Suprapubic skin (tissue), 3 donors: Measurements from ENCODE around the gene ANXA2.

ENCODE experiments used
- POLR2AphosphoS5 ChIP-seq, 3 donors: sonication (generic); formaldehyde crosslinking; IDR thresholded peaks; one replicate each; pipeline ENCODE4 v1.6.1; 2017; ENCODE audit warnings: antibody characterized with exemption in 3 of 3
- TF ChIP-seq, protein P1 (sequence below), 2 donors: fragments of 200-600 bp in 1 of 2; fragments of 450-650 bp in 1 of 2; sonication (generic) in 1 of 2; IDR thresholded peaks; one replicate each; pipeline ENCODE4 v1.5.1; 2016 to 2019; ENCODE audit warnings: antibody characterized with exemption in 2 of 2, mild to moderate bottlenecking in 1 of 2, moderate library complexity in 1 of 2

DNA sequence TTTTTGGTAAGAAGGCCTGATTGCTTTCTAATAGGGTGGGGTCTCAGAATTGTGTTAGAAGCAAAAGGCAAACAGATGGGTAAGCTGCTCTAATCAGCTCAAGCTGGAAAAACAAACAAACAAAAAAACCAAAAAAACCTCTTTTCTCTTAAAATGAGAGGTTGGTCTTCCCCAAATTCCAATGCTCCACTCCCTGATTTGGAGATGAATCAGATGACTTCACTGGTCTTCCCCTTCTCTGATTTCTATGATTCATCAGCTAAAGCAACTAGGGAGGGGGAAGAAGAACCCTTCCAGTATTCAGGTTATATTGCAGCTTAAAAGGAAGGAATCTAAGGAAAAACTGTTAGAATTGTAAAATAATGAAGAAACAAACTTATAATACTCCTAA lies 9.6 kb upstream of the ANXA2 start:
- TF ChIP-seq, protein P1, sequence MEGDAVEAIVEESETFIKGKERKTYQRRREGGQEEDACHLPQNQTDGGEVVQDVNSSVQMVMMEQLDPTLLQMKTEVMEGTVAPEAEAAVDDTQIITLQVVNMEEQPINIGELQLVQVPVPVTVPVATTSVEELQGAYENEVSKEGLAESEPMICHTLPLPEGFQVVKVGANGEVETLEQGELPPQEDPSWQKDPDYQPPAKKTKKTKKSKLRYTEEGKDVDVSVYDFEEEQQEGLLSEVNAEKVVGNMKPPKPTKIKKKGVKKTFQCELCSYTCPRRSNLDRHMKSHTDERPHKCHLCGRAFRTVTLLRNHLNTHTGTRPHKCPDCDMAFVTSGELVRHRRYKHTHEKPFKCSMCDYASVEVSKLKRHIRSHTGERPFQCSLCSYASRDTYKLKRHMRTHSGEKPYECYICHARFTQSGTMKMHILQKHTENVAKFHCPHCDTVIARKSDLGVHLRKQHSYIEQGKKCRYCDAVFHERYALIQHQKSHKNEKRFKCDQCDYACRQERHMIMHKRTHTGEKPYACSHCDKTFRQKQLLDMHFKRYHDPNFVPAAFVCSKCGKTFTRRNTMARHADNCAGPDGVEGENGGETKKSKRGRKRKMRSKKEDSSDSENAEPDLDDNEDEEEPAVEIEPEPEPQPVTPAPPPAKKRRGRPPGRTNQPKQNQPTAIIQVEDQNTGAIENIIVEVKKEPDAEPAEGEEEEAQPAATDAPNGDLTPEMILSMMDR (IDR thresholded peaks at IDR 0.05) = no peak
- no peak for TF ChIP-seq POLR2AphosphoS5 (IDR thresholded peaks at IDR 0.05)
